Measurements from ENCODE around the gene IRAK3.
A peak's percentile ranks its signal among the peaks of the same experiment; 100 is the strongest.

IRAK3 gene

DNA sequence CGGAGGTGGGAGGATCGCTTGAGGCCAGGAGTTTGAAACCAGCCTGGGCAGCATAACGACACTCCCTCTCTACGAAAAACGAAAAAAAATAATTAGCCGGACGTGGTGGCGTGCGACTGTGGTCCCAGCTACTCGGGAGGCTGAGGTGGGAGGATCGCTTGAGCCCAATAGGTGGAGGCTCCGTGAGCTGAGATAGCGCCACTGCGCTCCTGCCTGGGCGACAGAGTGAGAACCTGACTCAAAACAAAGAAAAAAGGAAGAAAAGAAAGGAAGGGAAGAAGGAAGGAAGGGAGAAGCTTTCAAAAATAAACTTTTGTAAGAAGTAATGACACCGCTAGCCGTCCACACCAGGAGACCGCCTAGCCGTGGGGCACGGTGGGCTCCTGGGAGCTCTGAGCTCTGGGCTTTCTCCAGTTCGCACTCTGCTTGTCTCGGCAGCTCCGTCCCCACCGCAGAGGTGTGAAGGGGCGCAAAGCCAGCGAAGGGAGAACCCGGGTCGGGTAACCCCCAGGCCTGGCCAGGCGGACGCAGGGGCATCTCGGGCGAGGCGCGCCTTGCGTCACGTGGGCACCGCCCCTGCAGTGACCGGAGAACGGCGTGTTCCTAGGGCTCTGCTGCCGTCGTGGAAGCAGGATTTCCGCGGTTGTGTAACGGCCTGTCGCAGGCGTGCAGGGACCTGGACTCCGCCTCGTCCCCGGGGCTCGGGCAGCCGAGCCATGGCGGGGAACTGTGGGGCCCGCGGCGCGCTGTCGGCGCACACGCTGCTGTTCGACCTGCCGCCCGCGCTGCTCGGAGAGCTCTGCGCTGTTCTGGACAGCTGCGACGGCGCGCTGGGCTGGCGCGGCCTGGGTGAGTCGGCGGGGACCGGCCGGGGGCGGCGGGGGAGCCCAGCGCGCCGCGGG lies at the start of gene IRAK3:
IRAK3 (plus strand) TSS at position 631 of the 902 bp plus-strand sequence; CDS start at position 717, 86 bp downstream.
- DNase-seq (ENCODE audit: low read depth): no peak

DNA sequence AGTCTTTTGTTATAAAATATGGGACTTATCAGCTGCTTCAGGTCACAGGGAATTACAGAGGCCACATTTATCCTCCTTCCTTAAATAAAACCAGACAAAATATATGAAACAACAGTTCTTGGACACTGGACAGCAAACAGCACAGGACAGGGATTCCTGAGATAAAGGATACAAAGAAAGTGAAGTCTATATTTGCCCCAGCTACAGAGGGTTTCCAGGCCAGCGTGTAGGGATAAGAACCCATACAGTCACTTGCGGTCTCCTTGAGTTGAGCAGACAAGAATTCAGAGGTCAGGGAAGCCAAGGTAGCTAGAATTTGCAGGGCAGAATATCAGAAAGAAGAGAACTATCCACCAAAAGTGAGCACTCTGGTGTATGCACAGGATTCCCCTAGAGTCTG lies 49.7 kb upstream of the IRAK3 start:
- no peak for DNase-seq (ENCODE audit: low read depth)

GRCh38 chr12:66140731-66141130 lies 48.3 kb upstream of the IRAK3 start:
- DNase-seq (ENCODE audit: low read depth): no peak

DNA sequence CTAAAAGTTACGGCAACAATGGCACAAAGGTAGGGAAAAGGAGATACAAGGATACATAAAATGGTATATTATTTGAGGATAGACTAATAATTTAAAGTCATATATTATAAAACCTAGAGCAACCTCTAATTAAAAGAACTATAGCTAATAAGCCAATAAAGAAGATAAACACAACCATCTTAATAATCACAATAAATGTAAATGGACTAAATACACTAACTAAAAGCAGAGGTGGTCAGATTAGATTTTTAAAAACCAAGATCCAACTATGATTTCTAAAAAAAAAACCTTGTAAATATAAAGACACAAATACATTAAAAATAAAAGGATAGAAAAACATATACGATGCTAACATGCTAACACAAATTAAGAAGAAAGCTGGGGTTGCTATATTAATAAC lies 47.7 kb upstream of the IRAK3 start:
- DNase-seq (ENCODE audit: low read depth): no peak

GRCh38 chr12:66142826-66143225 lies 46.2 kb upstream of the IRAK3 start:
- no peak for DNase-seq (ENCODE audit: low read depth)

GRCh38 chr12:66143868-66144267 lies 45.1 kb upstream of the IRAK3 start:
- DNase-seq (ENCODE audit: low read depth): no peak

DNA sequence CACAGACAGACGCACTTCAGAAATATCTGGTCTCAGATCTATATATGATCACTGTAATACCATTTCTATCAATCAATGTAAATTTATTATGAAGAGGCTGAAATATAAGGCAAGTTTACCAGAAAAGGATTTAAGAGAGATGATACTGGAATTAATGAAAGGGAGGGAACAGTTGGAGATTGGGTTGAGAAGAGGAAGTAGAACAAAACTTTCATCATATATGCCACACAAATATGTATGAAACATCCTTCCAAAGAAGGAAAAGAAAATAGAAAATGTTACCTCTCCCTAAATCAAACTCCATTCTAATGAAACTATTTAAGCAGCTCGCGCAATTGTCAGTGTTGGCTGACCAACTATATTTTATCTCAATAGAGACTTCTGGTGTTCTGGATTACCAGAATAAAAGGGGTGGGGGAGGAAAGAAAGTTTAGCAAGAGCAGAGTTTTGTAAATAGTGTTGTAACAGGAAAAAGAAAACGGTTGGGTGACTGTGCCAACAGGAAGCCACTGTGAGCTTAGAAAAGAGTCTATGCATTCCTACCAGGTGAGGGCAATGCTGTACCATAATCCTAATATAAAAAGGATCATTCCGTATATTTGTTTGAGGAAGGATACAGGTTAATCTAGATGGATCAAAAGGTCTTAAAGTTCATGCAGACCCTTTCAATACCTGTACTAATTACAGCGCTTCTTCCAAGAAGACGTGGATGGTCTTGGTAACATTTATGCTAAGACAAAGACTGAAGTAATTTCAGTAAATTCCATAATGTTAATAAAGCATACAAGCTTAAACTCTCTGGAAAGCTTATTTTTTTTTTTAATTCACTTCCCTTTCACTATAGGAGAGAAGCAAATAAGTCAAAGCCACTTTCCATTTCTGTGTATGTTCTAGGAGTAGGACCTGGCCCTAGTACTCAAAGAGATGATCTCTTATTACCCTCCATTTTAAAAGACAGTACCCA lies 43.9 kb upstream of the IRAK3 start:
- DNase-seq (ENCODE audit: low read depth): no peak

- DNase-seq (ENCODE audit: low read depth): peak; percentile 40
Observed at GRCh38 chr12:66149702-66150398, 39.2 kb upstream of the IRAK3 start.

DNA sequence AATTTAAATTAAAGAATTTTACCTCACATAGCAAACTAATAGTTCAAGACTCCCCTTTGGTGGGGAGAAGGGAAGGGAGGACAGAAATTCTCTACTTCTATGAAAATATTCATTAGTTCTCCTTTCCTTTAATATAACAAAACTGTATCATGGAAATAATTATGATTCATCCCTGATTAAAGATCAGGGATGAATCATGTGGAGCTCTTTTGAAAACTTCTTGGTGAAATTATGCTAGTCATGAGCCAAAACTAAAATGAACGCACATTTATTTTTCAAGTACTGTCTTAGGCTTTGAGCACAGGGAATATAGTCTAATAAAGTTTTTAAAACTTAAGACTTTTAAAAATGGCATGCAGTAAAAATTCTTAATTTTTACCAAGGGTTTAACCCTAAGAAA lies 36.3 kb upstream of the IRAK3 start:
- DNase-seq (ENCODE audit: low read depth): no peak

GRCh38 chr12:66154776-66155175 lies 34.2 kb upstream of the IRAK3 start:
- DNase-seq (ENCODE audit: low read depth): no peak

- no peak for DNase-seq (ENCODE audit: low read depth)
Observed at GRCh38 chr12:66156654-66157053, 32.4 kb upstream of the IRAK3 start.

GRCh38 chr12:66159123-66159522 lies 29.9 kb upstream of the IRAK3 start:
- no peak for DNase-seq (ENCODE audit: low read depth)

GRCh38 chr12:66160704-66161103 lies 28.3 kb upstream of the IRAK3 start:
- DNase-seq (ENCODE audit: low read depth): no peak

- DNase-seq (ENCODE audit: low read depth): no peak
Observed at GRCh38 chr12:66162701-66163100, 26.3 kb upstream of the IRAK3 start.

DNA sequence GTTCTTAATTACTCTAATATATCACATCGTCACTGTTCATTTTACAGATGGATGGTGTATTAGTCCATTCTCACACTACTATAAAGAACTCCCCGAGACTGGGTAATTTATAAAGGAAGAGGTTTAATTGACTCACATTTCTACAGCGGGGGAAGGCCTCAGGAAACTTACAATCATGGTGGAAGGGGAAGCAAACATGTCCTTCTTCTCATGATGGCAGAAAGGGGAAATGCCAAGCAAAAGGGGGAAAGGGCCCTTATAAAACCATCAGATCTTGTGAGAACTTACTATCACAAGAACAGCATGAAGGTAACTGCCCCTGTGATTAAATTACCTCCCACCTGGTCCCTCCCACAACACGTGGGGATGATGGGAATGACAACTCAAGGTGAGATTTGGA lies 25.7 kb upstream of the IRAK3 start:
- DNase-seq (ENCODE audit: low read depth): no peak

- DNase-seq (ENCODE audit: low read depth): no peak
Observed at GRCh38 chr12:66164349-66164821, 24.6 kb upstream of the IRAK3 start.

- no peak for DNase-seq (ENCODE audit: low read depth)
Observed at GRCh38 chr12:66165141-66165540, 23.9 kb upstream of the IRAK3 start.

DNA sequence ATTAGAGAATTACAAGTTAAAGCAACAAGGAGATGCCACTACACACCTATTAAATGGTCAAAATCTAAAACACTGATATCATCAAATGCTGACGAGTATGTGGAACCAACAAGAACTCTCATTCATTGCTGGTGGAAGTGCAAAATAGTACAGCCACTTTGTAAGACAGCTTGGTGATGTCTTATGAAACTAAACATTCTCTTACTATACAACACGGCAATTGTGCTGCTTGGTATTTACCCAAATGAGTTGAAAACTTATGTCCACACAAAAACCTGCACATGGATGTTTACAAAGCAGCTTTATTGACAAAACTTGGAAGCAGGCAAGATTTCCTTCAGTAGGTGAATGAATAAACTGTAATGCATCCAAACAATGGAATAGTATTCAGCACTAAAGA lies 22.5 kb upstream of the IRAK3 start:
- DNase-seq (ENCODE audit: low read depth): no peak

DNA sequence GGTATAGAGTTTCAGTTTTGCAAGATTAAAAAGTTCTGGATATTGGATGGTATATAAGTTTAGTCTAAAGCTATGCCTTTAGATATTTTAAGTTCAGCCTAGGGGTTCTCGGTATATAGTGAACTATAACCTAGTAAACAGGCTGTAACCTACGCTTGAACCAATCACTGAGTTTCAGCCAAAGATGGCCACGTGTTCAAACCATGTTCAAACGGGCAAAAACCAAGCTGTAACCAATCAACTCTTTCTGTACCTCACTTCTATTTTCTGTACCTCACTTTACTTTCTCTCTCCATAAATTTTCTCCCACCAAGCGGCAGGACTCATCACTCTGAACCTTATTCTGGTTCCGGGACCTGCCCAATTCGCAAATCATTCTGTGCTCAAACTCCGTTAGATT lies 20.6 kb upstream of the IRAK3 start:
- DNase-seq (ENCODE audit: low read depth): no peak

- DNase-seq (ENCODE audit: low read depth): peak; percentile 66
Observed at GRCh38 chr12:66169221-66170170, 19.5 kb upstream of the IRAK3 start, which contains the start of gene TMBIM4. Gene TMBIM4, minus strand, starts transcription at chr12:66169996. Its CDS starts 45 bp downstream, at chr12:66169951.

DNA sequence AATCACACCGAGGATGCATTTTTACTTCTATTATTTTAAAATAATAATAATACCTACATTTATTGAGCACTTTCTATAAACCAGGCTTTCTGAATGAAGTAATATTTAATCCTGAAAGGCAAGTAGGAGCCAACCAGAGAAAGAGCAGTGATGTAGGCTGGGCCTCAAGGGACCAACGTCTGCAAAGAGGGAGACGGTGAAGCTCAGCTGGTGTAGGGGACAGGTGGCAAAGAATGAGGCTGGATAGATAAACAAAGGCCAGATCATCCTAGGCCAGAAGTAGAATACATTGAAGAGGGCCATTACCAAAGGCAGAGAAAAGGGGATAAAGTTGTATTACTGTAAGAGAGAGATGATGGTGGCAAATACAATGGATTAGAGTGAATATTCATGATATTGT lies 18.4 kb upstream of the IRAK3 start:
- DNase-seq (ENCODE audit: low read depth): no peak

Measured in CMK (cell line).